Keratinocyte (primary cell): ENCODE results near the gene GRM7.

Experiments used
- CTCF ChIP-seq, 3 experiments: IDR thresholded peaks in 1 of 3; conservative IDR thresholded peaks in 1 of 3; optimal IDR thresholded peaks in 1 of 3; 2 replicates in 2 of 3; 3 replicates in 1 of 3; pipeline versions ENCODE3 to v1.5.1; 2011; ENCODE audit warnings: low read length in 3 of 3, mild to moderate bottlenecking in 3 of 3, moderate library complexity in 2 of 3, control low read depth in 1 of 3, inconsistent platforms in 1 of 3; ENCODE audit not compliant: insufficient read depth in 2 of 3; ENCODE audit errors: extremely low read depth in 1 of 3
- EZH2 ChIP-seq: IDR thresholded peaks from one replicate; pipeline ENCODE4 v1.6.1; 2012; ENCODE audit warnings: inconsistent platforms, mild to moderate bottlenecking, low read length, moderate library complexity

GRCh38 chr3:7737263-7737662 lies 876.3 kb downstream of the GRM7 start:
- no peak for TF ChIP-seq CTCF (optimal IDR thresholded peaks at IDR 0.05 in 1 of 3, IDR thresholded peaks at IDR 0.05 in 1 of 3, conservative IDR thresholded peaks at IDR 0.05 in 1 of 3; ENCODE audit: extremely low read depth in 1 of 3, insufficient read depth in 2 of 3, low read length in 3 of 3)
- TF ChIP-seq EZH2: no peak
